SW480 (cell line): ENCODE measurements around the gene GORASP2.
"Not testable (repeated sequence)": the region's sequence is repeated elsewhere in the genome, so short reads cannot be mapped to it uniquely, and the experiment has no call there.

Experiments
- DNase-seq: peaks from one replicate; pipeline ENCODE4 v3.0.0-alpha.2; 2016; ENCODE audit warnings: low spot score

GORASP2 gene

GRCh38 chr2:170928824-170929685 lies at the start of gene GORASP2:
TSS of gene GORASP2 (plus strand) at chr2:170929253. CDS start at chr2:170929341, 88 bp downstream.
- peak; percentile 99 for DNase-seq

- DNase-seq, result no peak
Measured at GRCh38 chr2:170881840-170882239, 47.2 kb upstream of the GORASP2 start.

- no peak for DNase-seq
Measured at GRCh38 chr2:170882758-170883157, 46.3 kb upstream of the GORASP2 start.

- no peak for DNase-seq
Measured at GRCh38 chr2:170883683-170884082, 45.4 kb upstream of the GORASP2 start.

GRCh38 chr2:170885130-170885791 lies 43.8 kb upstream of the GORASP2 start:
- no peak for DNase-seq

GRCh38 chr2:170886386-170886785 lies 42.7 kb upstream of the GORASP2 start:
- DNase-seq, result no peak

- no peak for DNase-seq
Measured at GRCh38 chr2:170887496-170887895, 41.6 kb upstream of the GORASP2 start.

GRCh38 chr2:170887896-170888295 lies 41.2 kb upstream of the GORASP2 start:
- no peak for DNase-seq

- no peak for DNase-seq
Measured at GRCh38 chr2:170891893-170892292, 37.2 kb upstream of the GORASP2 start.

GRCh38 chr2:170892391-170892951 lies 36.6 kb upstream of the GORASP2 start:
- no peak for DNase-seq

GRCh38 chr2:170895023-170895757 lies 33.9 kb upstream of the GORASP2 start:
- no peak for DNase-seq

- DNase-seq, result no peak
Measured at GRCh38 chr2:170896622-170897021, 32.4 kb upstream of the GORASP2 start.

GRCh38 chr2:170897108-170897507 lies 31.9 kb upstream of the GORASP2 start:
- DNase-seq, result no peak

GRCh38 chr2:170905864-170906263 lies 23.2 kb upstream of the GORASP2 start:
- no peak for DNase-seq

- DNase-seq, result no peak
Measured at GRCh38 chr2:170911314-170911889, 17.7 kb upstream of the GORASP2 start.

GRCh38 chr2:170914994-170915666 lies 13.9 kb upstream of the GORASP2 start:
- not testable (repeated sequence) for DNase-seq

GRCh38 chr2:170917219-170917913 lies 11.7 kb upstream of the GORASP2 start:
- DNase-seq, result no peak

GRCh38 chr2:170917957-170918356 lies 11.1 kb upstream of the GORASP2 start:
- no peak for DNase-seq

- DNase-seq, result not testable (repeated sequence)
Measured at GRCh38 chr2:170921873-170922272, 7.2 kb upstream of the GORASP2 start.

GRCh38 chr2:170922634-170923494 lies 6.2 kb upstream of the GORASP2 start:
- DNase-seq, result no peak
